ENCODE measurements around the gene MRPL14. TPM values are rescaled to one million over a fixed set of nuclear protein-coding genes. Genes with fewer than 3 reads are reported as not detected.

Gene MRPL14
- total RNA-seq, 8 experiments from 2014 or later = 34.3 to 82.4 (median 56.0) TPM

GRCh38 chr6:44115866-44116265 is 11.4 kb downstream of the MRPL14 start:
- no peak overlapping the region for H3K4me3 ChIP-seq
- in situ Hi-C loops (cut with MboI; ENCODE audit: low pct_unique_long_range_greater_than_20kb in 2 of 9, low sequenced_read_pairs in 9 of 9, unreplicated experiment in 9 of 9) = loop anchor here in 1 of 9 experiments (25.0 kb wide), 1 partner anchor 121 kb away; the partner anchor contains the start of gene HSP90AB1
- ATAC-seq (replicated peaks in 6 of 8) = no peak
- H3K4me1 ChIP-seq (replicated peaks in 1 of 2) = peaks cover 0 to 4% of the 10 kb centered on the region in 2 donors
- WGBS, 10 experiments = 62 to 100% (median 89%) methylated on average over 1 to 5 of the region's 5 CpGs; no CpG with 5 or more reads in 2 of the 10 experiments
- no peak overlapping the region for H3K27ac ChIP-seq

GRCh38 chr6:44113414-44113813 is 13.8 kb downstream of the MRPL14 start:
- peak in 1 of 8 experiments; percentile 67 for ATAC-seq (replicated peaks in 6 of 8)
- Histone ChIP-seq H3K4me1 (replicated peaks in 1 of 2) (peaks cover 0 to 4% of the 10 kb centered on the region in 2 donors), H3K4me3 (no peak overlapping the region), H3K27ac (no peak overlapping the region)
- in situ Hi-C loops (cut with MboI; ENCODE audit: low pct_unique_long_range_greater_than_20kb in 2 of 9, low sequenced_read_pairs in 9 of 9, unreplicated experiment in 9 of 9) = loop anchor here in 1 of 9 experiments (25.0 kb wide), 1 partner anchor 124 kb away; the partner anchor contains the start of gene HSP90AB1
- WGBS, 10 experiments = 10 to 92% (median 76%) methylated on average over 2 to 3 of the region's 3 CpGs; no CpG with 5 or more reads in 5 of the 10 experiments

GRCh38 chr6:44111434-44112417 is 15.5 kb downstream of the MRPL14 start:
- ATAC-seq (replicated peaks in 6 of 8) = no peak
- Histone ChIP-seq H3K27ac (no peak overlapping the region), H3K4me3 (no peak overlapping the region), H3K4me1 (replicated peaks in 1 of 2) (no peaks in the 10 kb centered on the region)
- in situ Hi-C loops (cut with MboI; ENCODE audit: low pct_unique_long_range_greater_than_20kb in 2 of 9, low sequenced_read_pairs in 9 of 9, unreplicated experiment in 9 of 9) = loop anchor here in 1 of 9 experiments (25.0 kb wide), 1 partner anchor 126 kb away; the partner anchor contains the start of gene HSP90AB1
- WGBS, 10 experiments = 74 to 100% (median 90%) methylated on average over 2 to 6 of the region's 6 CpGs; no CpG with 5 or more reads in 1 of the 10 experiments

- no peak overlapping the region for H3K4me3 ChIP-seq
- WGBS, 10 experiments = 83 to 100% (median 98%) methylated on average over 1 to 3 of the region's 3 CpGs
- H3K4me1 ChIP-seq (replicated peaks in 1 of 2) = no peaks in the 10 kb centered on the region
- no peak overlapping the region for H3K27ac ChIP-seq
- no peak for ATAC-seq (replicated peaks in 6 of 8)
- in situ Hi-C loops (cut with MboI; ENCODE audit: low pct_unique_long_range_greater_than_20kb in 2 of 9, low sequenced_read_pairs in 9 of 9, unreplicated experiment in 9 of 9) = loop anchor here in 1 of 9 experiments (25.0 kb wide), 1 partner anchor 126 kb away; the partner anchor contains the start of gene HSP90AB1
Measured at GRCh38 chr6:44110966-44111365, 16.3 kb downstream of the MRPL14 start.

GRCh38 chr6:44110005-44110676 is 17.1 kb downstream of the MRPL14 start:
- in situ Hi-C loops (cut with MboI; ENCODE audit: low pct_unique_long_range_greater_than_20kb in 2 of 9, low sequenced_read_pairs in 9 of 9, unreplicated experiment in 9 of 9) = loop anchor here in 1 of 9 experiments (25.0 kb wide), 1 partner anchor 127 kb away; the partner anchor contains the start of gene HSP90AB1
- no peak for ATAC-seq (replicated peaks in 6 of 8)
- Histone ChIP-seq H3K27ac (no peak overlapping the region), H3K4me3 (no peak overlapping the region), H3K4me1 (replicated peaks in 1 of 2) (no peaks in the 10 kb centered on the region)
- 79 to 100% (median 90%) methylated on average over 1 to 5 of the region's 6 CpGs; no CpG with 5 or more reads in 3 of the 10 experiments for WGBS, 10 experiments

- no peaks in the 10 kb centered on the region for H3K4me1 ChIP-seq (replicated peaks in 1 of 2)
- ATAC-seq (replicated peaks in 6 of 8) = no peak
- no peak overlapping the region for H3K4me3 ChIP-seq
- in situ Hi-C loops (cut with MboI; ENCODE audit: low pct_unique_long_range_greater_than_20kb in 2 of 9, low sequenced_read_pairs in 9 of 9, unreplicated experiment in 9 of 9) = loop anchor here in 1 of 9 experiments (25.0 kb wide), 1 partner anchor 128 kb away; the partner anchor contains the start of gene HSP90AB1
- WGBS, 10 experiments = 60 to 100% (median 80%) methylated on average over 1 to 10 of the region's 10 CpGs; no CpG with 5 or more reads in 2 of the 10 experiments
- H3K27ac ChIP-seq = no peak overlapping the region
Measured at GRCh38 chr6:44109212-44109611, 18.0 kb downstream of the MRPL14 start.

GRCh38 chr6:44108471-44108870 is 18.8 kb downstream of the MRPL14 start:
- Histone ChIP-seq H3K4me3 (no peak overlapping the region), H3K27ac (no peak overlapping the region), H3K4me1 (replicated peaks in 1 of 2) (no peaks in the 10 kb centered on the region)
- no peak for ATAC-seq (replicated peaks in 6 of 8)
- WGBS, 10 experiments = 17 to 100% (median 40%) methylated on average over 1 of the region's 1 CpG; no CpG with 5 or more reads in 7 of the 10 experiments
- in situ Hi-C loops (cut with MboI; ENCODE audit: low pct_unique_long_range_greater_than_20kb in 2 of 9, low sequenced_read_pairs in 9 of 9, unreplicated experiment in 9 of 9) = loop anchor here in 1 of 9 experiments (25.0 kb wide), 1 partner anchor 129 kb away; the partner anchor contains the start of gene HSP90AB1

GRCh38 chr6:44107017-44107416 is 20.2 kb downstream of the MRPL14 start:
- in situ Hi-C loops (cut with MboI; ENCODE audit: low pct_unique_long_range_greater_than_20kb in 2 of 9, low sequenced_read_pairs in 9 of 9, unreplicated experiment in 9 of 9) = loop anchor here in 1 of 9 experiments (25.0 kb wide), 1 partner anchor 130 kb away; the partner anchor contains the start of gene HSP90AB1
- H3K27ac ChIP-seq = no peak overlapping the region
- 93 to 100% (median 100%) methylated on average over 1 to 5 of the region's 5 CpGs; no CpG with 5 or more reads in 4 of the 10 experiments for WGBS, 10 experiments
- no peak overlapping the region for H3K4me3 ChIP-seq
- ATAC-seq (replicated peaks in 6 of 8) = no peak
- no peaks in the 10 kb centered on the region for H3K4me1 ChIP-seq (replicated peaks in 1 of 2)

- peak in 1 of 8 experiments; percentile 44 for ATAC-seq (replicated peaks in 6 of 8)
- no peaks in the 10 kb centered on the region for H3K4me1 ChIP-seq (replicated peaks in 1 of 2)
- H3K27ac ChIP-seq = no peak overlapping the region
- in situ Hi-C loops (cut with MboI; ENCODE audit: low pct_unique_long_range_greater_than_20kb in 2 of 9, low sequenced_read_pairs in 9 of 9, unreplicated experiment in 9 of 9) = loop anchor here in 1 of 9 experiments (25.0 kb wide), 1 partner anchor 131 kb away; the partner anchor contains the start of gene HSP90AB1
- 80 to 100% (median 90%) methylated on average over 1 to 3 of the region's 3 CpGs; no CpG with 5 or more reads in 3 of the 10 experiments for WGBS, 10 experiments
- H3K4me3 ChIP-seq = no peak overlapping the region
Measured at GRCh38 chr6:44105993-44106740, 21.1 kb downstream of the MRPL14 start.

GRCh38 chr6:44105146-44105545 is 22.1 kb downstream of the MRPL14 start:
- Histone ChIP-seq H3K27ac (no peak overlapping the region), H3K4me3 (no peak overlapping the region), H3K4me1 (replicated peaks in 1 of 2) (no peaks in the 10 kb centered on the region)
- ATAC-seq (replicated peaks in 6 of 8) = no peak
- in situ Hi-C loops (cut with MboI; ENCODE audit: low pct_unique_long_range_greater_than_20kb in 2 of 9, low sequenced_read_pairs in 9 of 9, unreplicated experiment in 9 of 9) = loop anchor here in 1 of 9 experiments (25.0 kb wide), 1 partner anchor 132 kb away; the partner anchor contains the start of gene HSP90AB1
- WGBS, 10 experiments = 17 to 100% (median 86%) methylated on average over 1 to 7 of the region's 7 CpGs; no CpG with 5 or more reads in 2 of the 10 experiments

- Histone ChIP-seq H3K4me1 (replicated peaks in 1 of 2) (no peaks in the 10 kb centered on the region), H3K4me3 (no peak overlapping the region), H3K27ac (no peak overlapping the region)
- ATAC-seq (replicated peaks in 6 of 8) = no peak
- in situ Hi-C loops (cut with MboI; ENCODE audit: low pct_unique_long_range_greater_than_20kb in 2 of 9, low sequenced_read_pairs in 9 of 9, unreplicated experiment in 9 of 9) = loop anchor here in 1 of 9 experiments (25.0 kb wide), 1 partner anchor 133 kb away; the partner anchor contains the start of gene HSP90AB1
- WGBS, 10 experiments = 85 to 100% (median 100%) methylated on average over 1 to 2 of the region's 3 CpGs; no CpG with 5 or more reads in 3 of the 10 experiments
Measured at GRCh38 chr6:44104481-44105021, 22.7 kb downstream of the MRPL14 start.
